ENCODE measurements around the gene EFNA2. TPM values are rescaled to one million over a fixed set of nuclear protein-coding genes. Genes with fewer than 3 reads are reported as not detected.
"Not testable (repeated sequence)": the region's sequence is repeated elsewhere in the genome, so short reads cannot be mapped to it uniquely, and the experiment has no call there.

EFNA2 gene
- total RNA-seq = 2.6 and 4.8 TPM in 2 replicates

GRCh38 chr19:1285737-1286360 is at the start of gene EFNA2:
Gene EFNA2, plus strand, starts transcription at chr19:1285873. Its CDS starts 296 bp downstream, at chr19:1286169.
- DNase-seq (ENCODE audit: extremely low read depth, low read depth, low spot score) = no peak

- no peak for DNase-seq (ENCODE audit: extremely low read depth, low read depth, low spot score)
Observed at GRCh38 chr19:1236576-1236975, 49.1 kb upstream of the EFNA2 start.

- no peak for DNase-seq (ENCODE audit: extremely low read depth, low read depth, low spot score)
Observed at GRCh38 chr19:1237027-1237659, 48.5 kb upstream of the EFNA2 start.

GRCh38 chr19:1237754-1238368 is 47.8 kb upstream of the EFNA2 start, which contains the start of gene CBARP:
Gene CBARP, minus strand, starts transcription at chr19:1238005. Its CDS starts 1,905 bp downstream, at chr19:1236100.
- no peak for DNase-seq (ENCODE audit: extremely low read depth, low read depth, low spot score)

GRCh38 chr19:1238369-1239303 is 47.0 kb upstream of the EFNA2 start:
- no peak for DNase-seq (ENCODE audit: extremely low read depth, low read depth, low spot score)

- no peak for DNase-seq (ENCODE audit: extremely low read depth, low read depth, low spot score)
Observed at GRCh38 chr19:1239420-1239795, 46.3 kb upstream of the EFNA2 start.

GRCh38 chr19:1239796-1240737 is 45.6 kb upstream of the EFNA2 start:
- no peak for DNase-seq (ENCODE audit: extremely low read depth, low read depth, low spot score)

- DNase-seq (ENCODE audit: extremely low read depth, low read depth, low spot score) = no peak
Observed at GRCh38 chr19:1240925-1241324, 44.7 kb upstream of the EFNA2 start.

- no peak for DNase-seq (ENCODE audit: extremely low read depth, low read depth, low spot score)
Observed at GRCh38 chr19:1241417-1242095, 44.1 kb upstream of the EFNA2 start, which contains the start of gene ATP5F1D. Gene ATP5F1D, plus strand, starts transcription at chr19:1241751. Its CDS starts 100 bp downstream, at chr19:1241851.

- DNase-seq (ENCODE audit: extremely low read depth, low read depth, low spot score) = no peak
Observed at GRCh38 chr19:1243768-1244692, 41.6 kb upstream of the EFNA2 start.

GRCh38 chr19:1244693-1245451 is 40.8 kb upstream of the EFNA2 start:
- DNase-seq (ENCODE audit: extremely low read depth, low read depth, low spot score) = no peak

- no peak for DNase-seq (ENCODE audit: extremely low read depth, low read depth, low spot score)
Observed at GRCh38 chr19:1245494-1246264, 40.0 kb upstream of the EFNA2 start.

GRCh38 chr19:1246265-1247087 is 39.2 kb upstream of the EFNA2 start:
- not testable (repeated sequence) for DNase-seq (ENCODE audit: extremely low read depth, low read depth, low spot score)

GRCh38 chr19:1247748-1248138 is 37.9 kb upstream of the EFNA2 start:
- no peak for DNase-seq (ENCODE audit: extremely low read depth, low read depth, low spot score)

GRCh38 chr19:1248139-1248785 is 37.4 kb upstream of the EFNA2 start, which contains the start of gene MIDN:
Gene MIDN, plus strand, starts transcription at chr19:1248583. Its CDS starts 1,714 bp downstream, at chr19:1250297.
- DNase-seq (ENCODE audit: extremely low read depth, low read depth, low spot score) = no peak
